Stimulated activated effector memory CD8-positive, alpha-beta T cell treated with anti-CD3 and anti-CD28 coated beads, Interleukin-12 subunit alpha, Interleukin-12 subunit beta, amount 100 ng/mL, for 72 hours (primary cell): ENCODE data around the gene CACNA1C.

Experiments
- ATAC-seq: fragments of 150-1000 bp; cut with Tn5 transposase; 2 replicates; pipeline ENCODE4 v1.10.0; 2021
- DNase-seq, 2 donors: peaks; one replicate each; pipeline ENCODE4 v3.0.0; 2021 to 2022; ENCODE audit warnings: low spot score in 2 of 2
- H3K27ac Mint-ChIP-seq: one replicate; pipeline ENCODE4 v1.8.0; 2022; ENCODE audit warnings: mild to moderate bottlenecking, mixed read lengths
- H3K36me3 Mint-ChIP-seq: one replicate; pipeline ENCODE4 v1.8.0; 2022; ENCODE audit warnings: mild to moderate bottlenecking, mixed read lengths
- H3K4me1 Mint-ChIP-seq: one replicate; pipeline ENCODE4 v1.8.0; 2022; ENCODE audit warnings: mixed read lengths
- H3K4me3 Mint-ChIP-seq: one replicate; pipeline ENCODE4 v1.8.0; 2022; ENCODE audit warnings: mild to moderate bottlenecking, mixed read lengths
- H3K9me3 Mint-ChIP-seq: one replicate; pipeline ENCODE4 v1.8.0; 2022; ENCODE audit warnings: mixed read lengths

The CACNA1C gene

GRCh38 chr12:2053691-2054090, 904 bp downstream of the CACNA1C start:
- ATAC-seq (no peak), DNase-seq (no peak)
- Mint-ChIP-seq H3K36me3 (no peaks in the 10 kb centered on the region), H3K4me1 (peaks cover 27% of the 10 kb centered on the region), H3K27ac (no peak overlapping the region), H3K9me3 (no peaks in the 10 kb centered on the region), H3K4me3 (peak overlapping the region; percentile 65)

DNA sequence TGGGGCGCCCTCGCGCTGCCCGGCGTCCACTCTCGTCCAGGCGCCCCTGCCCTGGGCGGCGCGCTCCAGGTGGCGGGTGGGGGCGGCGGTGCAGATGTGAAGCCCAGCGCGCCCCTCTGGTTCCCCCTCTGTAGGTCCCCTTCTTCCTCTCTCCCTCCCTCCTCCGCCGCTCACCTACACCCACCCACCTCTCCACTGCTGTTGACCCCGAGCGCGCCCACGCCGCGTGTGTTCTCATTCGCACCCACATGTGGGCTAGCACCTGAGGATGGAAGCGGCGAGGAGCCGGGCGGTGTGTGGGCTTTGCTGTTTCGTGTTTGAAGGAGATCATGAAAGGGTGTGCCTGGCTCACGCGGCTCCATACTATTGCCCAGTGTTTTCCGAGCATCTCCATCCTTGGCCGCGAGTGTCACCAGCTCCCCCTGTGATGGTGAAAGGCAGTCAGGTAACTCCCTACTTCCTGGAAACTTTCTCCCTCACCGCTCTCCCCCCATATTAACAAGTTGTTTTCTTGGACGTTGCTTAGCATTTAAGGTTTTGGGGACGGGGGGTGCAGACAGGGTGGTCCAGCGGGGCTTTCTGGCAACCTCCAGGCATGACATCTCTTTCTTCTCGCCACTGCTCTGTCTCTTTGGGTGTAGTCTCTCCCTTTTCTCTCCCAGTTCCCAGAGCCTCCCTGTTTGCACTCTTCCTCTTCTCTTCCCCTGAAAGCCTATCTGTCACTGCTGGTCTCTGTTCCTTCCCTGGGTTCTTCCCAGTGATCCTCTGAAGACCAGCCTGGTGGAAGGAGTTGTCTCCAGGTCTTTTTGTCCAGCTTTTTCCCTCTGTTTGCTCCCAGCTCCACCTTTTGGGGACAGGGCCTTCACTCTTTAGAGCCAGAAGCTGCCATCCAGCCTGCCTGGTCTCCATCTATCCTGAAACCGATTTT, 1.6 kb downstream of the CACNA1C start:
- H3K9me3 Mint-ChIP-seq: no peaks in the 10 kb centered on the region
- DNase-seq (no peak), ATAC-seq (peak; percentile 4)
- H3K27ac Mint-ChIP-seq: no peak overlapping the region
- H3K4me3 Mint-ChIP-seq: peak overlapping the region; percentile 65
- peaks cover 27% of the 10 kb centered on the region for H3K4me1 Mint-ChIP-seq
- H3K36me3 Mint-ChIP-seq: no peaks in the 10 kb centered on the region

GRCh38 chr12:2057041-2057794, 4.4 kb downstream of the CACNA1C start:
- ATAC-seq (no peak), DNase-seq (peak; percentile 36 to 71)
- no peaks in the 10 kb centered on the region for H3K9me3 Mint-ChIP-seq
- H3K27ac Mint-ChIP-seq: no peak overlapping the region
- H3K36me3 Mint-ChIP-seq: no peaks in the 10 kb centered on the region
- H3K4me3 Mint-ChIP-seq: no peak overlapping the region
- H3K4me1 Mint-ChIP-seq: peaks cover 9% of the 10 kb centered on the region

DNA sequence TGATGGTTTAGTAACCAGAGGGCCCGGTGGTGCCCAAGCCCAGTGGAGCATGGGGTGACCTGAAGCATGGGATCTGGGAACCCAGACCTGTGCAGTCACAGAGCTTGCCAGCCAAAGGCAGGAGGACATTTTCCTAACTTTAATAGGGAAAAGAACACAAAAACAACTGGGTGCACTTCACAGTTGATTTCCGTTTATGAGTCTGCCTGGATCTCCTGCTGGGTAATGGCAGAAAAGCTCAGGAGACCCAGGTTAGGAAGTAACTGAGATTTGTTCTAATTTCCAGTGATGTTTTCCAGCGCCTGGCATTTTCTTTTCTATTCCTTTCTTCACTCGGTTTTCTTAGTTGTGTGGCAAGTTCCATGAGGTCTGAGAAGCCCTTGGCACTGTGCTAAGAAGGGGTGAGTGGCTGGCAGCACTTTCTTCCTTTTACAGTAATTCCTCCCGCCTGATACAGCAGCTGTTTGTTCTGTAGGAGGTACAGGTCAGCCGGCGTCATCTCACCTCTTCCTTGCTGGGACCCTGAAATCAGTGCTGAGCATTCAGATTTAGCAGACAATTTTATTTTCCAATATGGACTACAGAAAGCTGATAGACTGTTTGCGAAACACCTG, 5.1 kb downstream of the CACNA1C start:
- H3K9me3 Mint-ChIP-seq: no peaks in the 10 kb centered on the region
- DNase-seq: no peak
- H3K4me1 Mint-ChIP-seq: peaks cover 9% of the 10 kb centered on the region
- H3K27ac Mint-ChIP-seq: no peak overlapping the region
- no peak for ATAC-seq
- no peaks in the 10 kb centered on the region for H3K36me3 Mint-ChIP-seq
- no peak overlapping the region for H3K4me3 Mint-ChIP-seq

- no peak for DNase-seq
- no peak for ATAC-seq
- Mint-ChIP-seq H3K27ac (no peak overlapping the region), H3K4me3 (no peak overlapping the region), H3K36me3 (no peaks in the 10 kb centered on the region), H3K4me1 (peaks cover 10% of the 10 kb centered on the region), H3K9me3 (no peaks in the 10 kb centered on the region)
These were observed 6.0 kb downstream of the CACNA1C start for GRCh38 chr12:2058837-2059236.

GRCh38 chr12:2061402-2061801, 8.6 kb downstream of the CACNA1C start:
- no peak for ATAC-seq
- Mint-ChIP-seq H3K4me1 (peaks cover 10% of the 10 kb centered on the region), H3K9me3 (no peaks in the 10 kb centered on the region), H3K36me3 (no peaks in the 10 kb centered on the region), H3K27ac (no peak overlapping the region), H3K4me3 (no peak overlapping the region)
- no peak for DNase-seq

GRCh38 chr12:2064071-2064507, 11.3 kb downstream of the CACNA1C start:
- H3K27ac Mint-ChIP-seq: peak overlapping the region; percentile 82
- H3K4me3 Mint-ChIP-seq: peak overlapping the region; percentile 53
- no peaks in the 10 kb centered on the region for H3K36me3 Mint-ChIP-seq
- ATAC-seq: peak; percentile 73
- peak in 1 of 2 donors; percentile 58 for DNase-seq
- peaks cover 10% of the 10 kb centered on the region for H3K4me1 Mint-ChIP-seq
- H3K9me3 Mint-ChIP-seq: peaks cover under 1% of the 10 kb centered on the region

DNA sequence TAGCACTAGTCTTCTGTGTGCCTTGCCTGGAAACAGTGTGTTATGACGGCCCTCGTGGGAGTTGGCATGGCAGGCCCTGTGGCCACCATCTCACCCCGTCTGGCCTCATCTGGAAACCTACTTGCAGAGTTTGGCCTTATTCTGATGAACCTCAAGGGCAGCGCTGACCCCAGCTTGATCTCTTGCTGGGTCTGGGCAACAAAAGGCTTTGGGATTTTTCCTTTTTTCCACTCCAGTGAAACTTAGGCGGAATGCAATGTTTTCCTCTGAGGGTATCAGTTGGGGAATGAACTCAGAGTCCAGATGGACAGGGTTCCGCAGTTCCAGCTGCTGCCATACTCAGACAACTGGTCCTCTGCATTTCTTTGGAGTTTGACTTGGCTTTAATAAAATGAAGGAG, 15.9 kb downstream of the CACNA1C start:
- DNase-seq (no peak), ATAC-seq (no peak)
- Mint-ChIP-seq H3K4me1 (peaks cover 10% of the 10 kb centered on the region), H3K4me3 (no peak overlapping the region), H3K27ac (no peak overlapping the region), H3K36me3 (no peaks in the 10 kb centered on the region), H3K9me3 (peaks cover 11% of the 10 kb centered on the region)

DNA sequence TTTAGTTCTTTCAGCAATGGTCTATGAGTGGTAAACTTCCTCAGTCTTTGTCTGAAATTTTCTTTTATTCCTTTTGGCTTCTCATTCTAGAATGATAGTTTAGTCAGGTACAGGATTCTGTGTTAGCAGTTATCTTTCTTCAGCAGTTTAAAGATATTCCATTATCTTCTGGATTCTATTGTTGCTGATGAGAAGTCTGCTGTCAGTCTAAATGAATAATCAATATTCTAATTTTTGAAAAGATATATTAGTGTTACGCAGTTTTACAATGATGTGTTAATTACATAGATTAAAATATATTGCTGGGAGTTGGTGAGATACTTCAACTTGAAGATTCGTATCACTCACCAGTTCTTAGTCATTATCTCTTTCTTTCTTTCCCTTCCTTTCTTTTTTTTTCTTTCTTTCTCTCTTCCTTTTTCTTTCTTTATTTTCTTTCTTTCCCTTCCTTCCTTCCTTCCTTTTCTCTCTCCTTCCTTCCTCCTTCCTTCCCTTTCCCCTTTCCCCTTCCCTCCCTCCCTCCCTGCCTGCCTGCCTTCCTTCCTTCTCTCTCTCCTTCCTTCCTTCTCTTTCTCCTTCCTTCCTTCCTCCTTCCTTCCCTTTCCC, 17.8 kb downstream of the CACNA1C start:
- H3K9me3 Mint-ChIP-seq: peaks cover 11% of the 10 kb centered on the region
- no peaks in the 10 kb centered on the region for H3K4me1 Mint-ChIP-seq
- no peak overlapping the region for H3K4me3 Mint-ChIP-seq
- no peaks in the 10 kb centered on the region for H3K36me3 Mint-ChIP-seq
- DNase-seq (no peak), ATAC-seq (no peak)
- H3K27ac Mint-ChIP-seq: no peak overlapping the region

- Mint-ChIP-seq H3K36me3 (no peaks in the 10 kb centered on the region), H3K27ac (no peak overlapping the region), H3K4me3 (no peak overlapping the region), H3K4me1 (no peaks in the 10 kb centered on the region), H3K9me3 (peaks cover 12% of the 10 kb centered on the region)
- ATAC-seq (no peak), DNase-seq (no peak)
These were observed 22.0 kb downstream of the CACNA1C start for GRCh38 chr12:2074792-2075191.

DNA sequence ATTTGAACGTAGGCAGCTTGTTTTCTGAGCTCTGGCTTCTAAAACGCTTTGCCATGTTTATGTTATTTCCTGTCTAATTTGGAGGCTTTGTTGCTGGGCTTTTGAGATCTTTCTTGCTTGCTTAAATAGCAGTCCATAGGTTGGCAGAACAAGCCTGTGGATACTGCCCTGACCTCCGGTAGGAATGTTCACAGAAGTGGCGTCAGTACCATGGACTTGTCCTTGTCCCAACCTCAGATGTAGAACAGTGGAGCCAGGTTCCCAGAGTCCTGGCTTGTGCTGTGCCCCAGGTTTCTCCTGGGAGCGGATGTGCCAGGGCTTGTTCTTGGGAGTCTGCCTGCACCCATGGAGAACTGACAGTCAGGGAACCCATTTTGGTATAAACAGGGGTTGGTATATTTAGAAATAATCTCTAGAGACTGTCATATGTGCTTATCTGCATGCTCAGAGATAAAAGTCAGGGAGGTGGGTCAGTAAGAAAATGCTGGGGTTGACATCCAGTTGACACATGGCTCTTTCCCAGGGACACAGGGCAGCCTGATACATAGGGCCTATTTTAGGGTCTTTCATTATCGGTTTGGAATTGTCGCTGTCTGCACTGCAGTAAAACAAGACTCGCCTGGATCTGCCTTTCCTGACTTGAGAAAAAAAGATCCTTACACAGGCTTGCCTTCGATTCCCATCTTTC, 22.9 kb downstream of the CACNA1C start:
- peaks cover 14% of the 10 kb centered on the region for H3K9me3 Mint-ChIP-seq
- no peak overlapping the region for H3K27ac Mint-ChIP-seq
- no peaks in the 10 kb centered on the region for H3K4me1 Mint-ChIP-seq
- no peaks in the 10 kb centered on the region for H3K36me3 Mint-ChIP-seq
- no peak for ATAC-seq
- H3K4me3 Mint-ChIP-seq: no peak overlapping the region
- DNase-seq: no peak

- ATAC-seq (no peak), DNase-seq (no peak)
- Mint-ChIP-seq H3K36me3 (no peaks in the 10 kb centered on the region), H3K4me1 (no peaks in the 10 kb centered on the region), H3K27ac (no peak overlapping the region), H3K9me3 (peaks cover 15% of the 10 kb centered on the region), H3K4me3 (no peak overlapping the region)
These were observed 23.4 kb downstream of the CACNA1C start for GRCh38 chr12:2076196-2076570.

DNA sequence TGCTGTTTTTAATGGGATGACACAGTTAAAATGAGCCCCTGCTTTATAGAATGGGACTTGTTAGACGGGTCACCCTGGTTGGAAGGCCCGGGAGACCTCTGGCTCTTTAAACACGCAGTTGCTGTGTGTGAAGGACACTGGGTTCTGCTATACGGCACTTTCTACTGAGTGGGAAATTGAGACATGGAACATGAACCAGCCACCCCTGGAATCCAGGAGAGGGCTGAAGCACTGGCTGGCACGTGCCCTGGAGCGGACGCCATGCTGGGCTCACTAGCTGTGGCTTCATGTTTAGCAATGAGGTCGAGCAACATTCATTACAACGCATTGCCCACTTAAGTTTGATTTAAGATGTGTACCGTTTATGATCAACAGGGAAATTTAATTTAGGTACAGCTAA, 23.9 kb downstream of the CACNA1C start:
- H3K4me1 Mint-ChIP-seq: no peaks in the 10 kb centered on the region
- H3K36me3 Mint-ChIP-seq: no peaks in the 10 kb centered on the region
- H3K9me3 Mint-ChIP-seq: peaks cover 9% of the 10 kb centered on the region
- no peak for DNase-seq
- no peak for ATAC-seq
- H3K4me3 Mint-ChIP-seq: no peak overlapping the region
- H3K27ac Mint-ChIP-seq: no peak overlapping the region

GRCh38 chr12:2080604-2081003, 27.8 kb downstream of the CACNA1C start:
- H3K4me1 Mint-ChIP-seq: no peaks in the 10 kb centered on the region
- H3K9me3 Mint-ChIP-seq: peaks cover 9% of the 10 kb centered on the region
- H3K27ac Mint-ChIP-seq: no peak overlapping the region
- DNase-seq (no peak), ATAC-seq (no peak)
- H3K4me3 Mint-ChIP-seq: no peak overlapping the region
- no peaks in the 10 kb centered on the region for H3K36me3 Mint-ChIP-seq

- Mint-ChIP-seq H3K4me1 (no peaks in the 10 kb centered on the region), H3K4me3 (no peak overlapping the region), H3K36me3 (no peaks in the 10 kb centered on the region), H3K27ac (no peak overlapping the region), H3K9me3 (peaks cover 9% of the 10 kb centered on the region)
- ATAC-seq: no peak
- no peak for DNase-seq
These were observed 29.5 kb downstream of the CACNA1C start for GRCh38 chr12:2082321-2082720.
